Endometrial microvascular endothelial cells (primary cell): Measurements from ENCODE around the gene VWA5A. TPM values are rescaled to one million over a fixed set of nuclear protein-coding genes. Genes with fewer than 3 reads are reported as not detected.
"Not testable (repeated sequence)": the region's sequence is repeated elsewhere in the genome, so short reads cannot be mapped to it uniquely, and the experiment has no call there.

Source experiments
- in situ Hi-C: cut with HindIII; loops from 2 replicates; pipeline ENCODE4 v1.10.0; 2017; ENCODE audit warnings: low sequenced_read_pairs, low pct_unique_long_range_greater_than_20kb; ENCODE audit errors: inconsistent ontology term
- total RNA-seq: library from RNA; depleted of rRNA; stranded (reverse); fragments of >200 nt; gene quantifications from one replicate; pipeline ENCODE4 v1.2.3, GENCODE V29; 2015; ENCODE audit errors: inconsistent ontology term

VWA5A gene
- total RNA-seq, 1 donor from 2014 or later, result 19.7 TPM

GRCh38 chr11:124152770-124153407 is 37.6 kb downstream of the VWA5A start:
- in situ Hi-C loops, result no loop called here

- in situ Hi-C loops, result no loop called here
Observed at GRCh38 chr11:124153821-124154220, 38.6 kb downstream of the VWA5A start.

GRCh38 chr11:124159481-124159880 is 44.2 kb downstream of the VWA5A start:
- in situ Hi-C loops, result no loop called here

- in situ Hi-C loops, result no loop called here
Observed at GRCh38 chr11:124160986-124161385, 45.7 kb downstream of the VWA5A start.

GRCh38 chr11:124167826-124168231 is 52.6 kb downstream of the VWA5A start:
- in situ Hi-C loops, result no loop called here

- in situ Hi-C loops, result no loop called here
Observed at GRCh38 chr11:124168796-124169195, 53.5 kb downstream of the VWA5A start.

GRCh38 chr11:124170315-124170714 is 55.1 kb downstream of the VWA5A start:
- in situ Hi-C loops, result not testable (repeated sequence)

- in situ Hi-C loops, result no loop called here
Observed at GRCh38 chr11:124170801-124171586, 55.7 kb downstream of the VWA5A start.

- in situ Hi-C loops, result no loop called here
Observed at GRCh38 chr11:124172101-124172500, 56.9 kb downstream of the VWA5A start.

- in situ Hi-C loops, result no loop called here
Observed at GRCh38 chr11:124172599-124172998, 57.3 kb downstream of the VWA5A start.

- in situ Hi-C loops, result no loop called here
Observed at GRCh38 chr11:124174001-124174583, 58.8 kb downstream of the VWA5A start.

- in situ Hi-C loops, result no loop called here
Observed at GRCh38 chr11:124176925-124177715, 61.9 kb downstream of the VWA5A start.

GRCh38 chr11:124179310-124179709 is 64.1 kb downstream of the VWA5A start:
- in situ Hi-C loops, result no loop called here

GRCh38 chr11:124183068-124183467 is 67.8 kb downstream of the VWA5A start, which contains the start of gene OR10D3:
Gene OR10D3 (plus strand): TSS chr11:124183345. CDS start chr11:124185270, 1,925 bp downstream.
- in situ Hi-C loops, result no loop called here

GRCh38 chr11:124190298-124191139 is 75.3 kb downstream of the VWA5A start:
- in situ Hi-C loops, result no loop called here

GRCh38 chr11:124193221-124194010 is 78.2 kb downstream of the VWA5A start:
- in situ Hi-C loops, result no loop called here

- in situ Hi-C loops, result no loop called here
Observed at GRCh38 chr11:124194293-124195188, 79.3 kb downstream of the VWA5A start.
